ENCODE results near the gene PAPOLA.

Gene PAPOLA

DNA sequence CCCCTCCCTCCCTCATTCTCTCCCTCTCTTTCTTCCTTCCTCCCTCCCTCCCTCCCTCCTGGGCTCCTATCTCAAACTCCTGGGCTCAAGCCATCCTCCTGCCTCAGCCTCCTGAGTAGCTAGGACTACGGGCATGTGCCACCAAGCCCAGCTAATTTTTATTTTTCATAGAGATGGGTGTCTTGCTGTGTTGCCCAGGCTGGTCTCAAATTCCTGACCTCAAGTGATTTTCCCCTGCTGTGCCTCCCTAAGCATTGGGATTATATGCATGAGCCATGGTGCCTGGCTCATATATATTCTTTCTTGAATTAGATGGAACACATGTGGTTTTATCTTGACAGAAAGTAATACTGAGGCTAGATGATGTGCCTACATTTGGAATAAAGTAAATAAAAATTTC is 14.2 kb downstream of the PAPOLA start:
- TF ChIP-seq, protein P1, sequence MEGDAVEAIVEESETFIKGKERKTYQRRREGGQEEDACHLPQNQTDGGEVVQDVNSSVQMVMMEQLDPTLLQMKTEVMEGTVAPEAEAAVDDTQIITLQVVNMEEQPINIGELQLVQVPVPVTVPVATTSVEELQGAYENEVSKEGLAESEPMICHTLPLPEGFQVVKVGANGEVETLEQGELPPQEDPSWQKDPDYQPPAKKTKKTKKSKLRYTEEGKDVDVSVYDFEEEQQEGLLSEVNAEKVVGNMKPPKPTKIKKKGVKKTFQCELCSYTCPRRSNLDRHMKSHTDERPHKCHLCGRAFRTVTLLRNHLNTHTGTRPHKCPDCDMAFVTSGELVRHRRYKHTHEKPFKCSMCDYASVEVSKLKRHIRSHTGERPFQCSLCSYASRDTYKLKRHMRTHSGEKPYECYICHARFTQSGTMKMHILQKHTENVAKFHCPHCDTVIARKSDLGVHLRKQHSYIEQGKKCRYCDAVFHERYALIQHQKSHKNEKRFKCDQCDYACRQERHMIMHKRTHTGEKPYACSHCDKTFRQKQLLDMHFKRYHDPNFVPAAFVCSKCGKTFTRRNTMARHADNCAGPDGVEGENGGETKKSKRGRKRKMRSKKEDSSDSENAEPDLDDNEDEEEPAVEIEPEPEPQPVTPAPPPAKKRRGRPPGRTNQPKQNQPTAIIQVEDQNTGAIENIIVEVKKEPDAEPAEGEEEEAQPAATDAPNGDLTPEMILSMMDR (IDR thresholded peaks at IDR 0.05; ENCODE audit: low read depth, low read length): no peak
- DNase-seq (ENCODE audit: low read depth, low spot score): no peak
- H3K4me3 ChIP-seq (ENCODE audit: low read depth, low read length): no peak overlapping the region
- in situ Hi-C loops (cut with HindIII; ENCODE audit: low sequenced_read_pairs): no loop called here

DNA sequence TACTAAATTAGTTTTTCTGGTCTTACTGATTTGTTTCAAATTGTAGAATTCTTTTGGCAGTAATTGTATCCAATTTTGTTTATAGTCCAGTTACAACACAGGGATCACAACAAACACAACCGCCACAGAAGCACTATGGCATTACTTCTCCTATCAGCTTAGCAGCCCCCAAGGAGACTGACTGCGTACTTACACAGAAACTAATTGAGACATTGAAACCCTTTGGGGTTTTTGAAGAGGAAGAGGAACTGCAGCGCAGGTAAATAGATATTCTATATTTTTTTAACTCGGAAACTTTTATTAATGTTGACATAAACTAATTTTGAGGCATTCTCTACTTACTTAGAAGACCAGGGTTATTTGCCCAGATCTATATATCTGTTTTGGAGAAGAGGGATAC is 17.8 kb downstream of the PAPOLA start:
- TF ChIP-seq, protein P1 (IDR thresholded peaks at IDR 0.05; ENCODE audit: low read depth, low read length): no peak
- DNase-seq (ENCODE audit: low read depth, low spot score): no peak
- in situ Hi-C loops (cut with HindIII; ENCODE audit: low sequenced_read_pairs): no loop called here
- no peak overlapping the region for H3K4me3 ChIP-seq (ENCODE audit: low read depth, low read length)

DNA sequence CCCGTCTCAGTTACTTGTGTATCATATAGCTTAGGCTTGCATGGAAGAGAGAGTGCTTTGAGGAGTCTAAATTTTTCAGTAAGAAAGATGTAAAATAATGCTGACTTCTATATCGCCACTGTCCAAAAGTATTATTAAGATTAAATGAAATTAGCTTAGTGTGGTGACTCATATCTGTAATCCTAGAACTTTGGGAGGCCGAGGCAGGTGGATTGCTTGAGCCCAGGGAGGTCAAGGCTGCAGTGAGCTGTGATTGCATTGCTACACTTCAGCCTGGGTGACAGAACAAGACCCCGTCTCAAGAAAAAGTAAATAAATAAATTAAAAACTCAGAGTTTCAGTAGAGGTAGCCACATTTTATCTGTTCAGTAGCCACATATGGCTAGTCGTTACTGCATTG is 23.3 kb downstream of the PAPOLA start:
- no peak for DNase-seq (ENCODE audit: low read depth, low spot score)
- in situ Hi-C loops (cut with HindIII; ENCODE audit: low sequenced_read_pairs): no loop called here

DNA sequence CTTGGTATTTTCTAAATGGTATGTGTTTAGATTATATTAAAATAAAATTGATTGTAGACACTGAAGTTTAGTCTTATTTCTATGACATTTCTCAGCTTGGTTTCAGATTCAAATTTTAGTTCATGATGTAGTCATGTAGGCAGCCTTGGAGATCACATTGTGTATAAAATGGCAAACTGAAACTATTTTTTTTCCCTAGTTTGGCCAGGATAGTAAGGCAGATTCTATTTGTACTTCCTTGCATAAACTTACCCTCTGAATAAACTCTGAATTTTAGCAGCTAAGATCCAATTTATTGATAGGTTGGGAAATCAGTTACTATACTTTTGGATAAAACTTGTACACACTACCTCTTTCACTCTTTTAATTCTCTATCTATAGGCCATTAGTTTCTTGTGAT is 30.4 kb downstream of the PAPOLA start:
- TF ChIP-seq, protein P1 (IDR thresholded peaks at IDR 0.05; ENCODE audit: low read depth, low read length): no peak
- no peak overlapping the region for H3K4me3 ChIP-seq (ENCODE audit: low read depth, low read length)
- in situ Hi-C loops (cut with HindIII; ENCODE audit: low sequenced_read_pairs): no loop called here
- DNase-seq (ENCODE audit: low read depth, low spot score): no peak

More for the DNA sequence above, 23.3 kb downstream of the PAPOLA start:
- no peak overlapping the region for H3K4me3 ChIP-seq (ENCODE audit: low read depth, low read length)
- TF ChIP-seq, protein P1 (IDR thresholded peaks at IDR 0.05; ENCODE audit: low read depth, low read length): no peak

DNA sequence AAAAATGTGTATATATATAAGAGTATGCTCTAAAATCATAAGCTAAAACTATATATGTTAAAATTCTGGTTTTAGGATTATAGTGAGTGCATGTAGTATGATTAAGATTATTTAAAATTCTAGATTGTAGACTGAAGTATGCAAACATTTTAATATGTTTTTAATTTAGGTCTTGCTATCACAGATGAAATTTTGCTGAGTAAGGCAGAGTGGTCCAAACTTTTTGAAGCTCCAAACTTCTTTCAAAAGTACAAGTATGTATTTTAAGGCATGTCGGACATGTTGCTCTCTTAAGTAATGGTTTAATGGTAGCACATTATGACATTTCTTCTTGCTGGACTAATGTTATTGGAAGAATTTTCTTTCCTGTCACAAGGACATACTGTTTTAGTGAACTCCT is 34.6 kb downstream of the PAPOLA start:
- TF ChIP-seq, protein P1 (IDR thresholded peaks at IDR 0.05; ENCODE audit: low read depth, low read length): no peak
- no peak for DNase-seq (ENCODE audit: low read depth, low spot score)
- in situ Hi-C loops (cut with HindIII; ENCODE audit: low sequenced_read_pairs): no loop called here
- H3K4me3 ChIP-seq (ENCODE audit: low read depth, low read length): no peak overlapping the region

DNA sequence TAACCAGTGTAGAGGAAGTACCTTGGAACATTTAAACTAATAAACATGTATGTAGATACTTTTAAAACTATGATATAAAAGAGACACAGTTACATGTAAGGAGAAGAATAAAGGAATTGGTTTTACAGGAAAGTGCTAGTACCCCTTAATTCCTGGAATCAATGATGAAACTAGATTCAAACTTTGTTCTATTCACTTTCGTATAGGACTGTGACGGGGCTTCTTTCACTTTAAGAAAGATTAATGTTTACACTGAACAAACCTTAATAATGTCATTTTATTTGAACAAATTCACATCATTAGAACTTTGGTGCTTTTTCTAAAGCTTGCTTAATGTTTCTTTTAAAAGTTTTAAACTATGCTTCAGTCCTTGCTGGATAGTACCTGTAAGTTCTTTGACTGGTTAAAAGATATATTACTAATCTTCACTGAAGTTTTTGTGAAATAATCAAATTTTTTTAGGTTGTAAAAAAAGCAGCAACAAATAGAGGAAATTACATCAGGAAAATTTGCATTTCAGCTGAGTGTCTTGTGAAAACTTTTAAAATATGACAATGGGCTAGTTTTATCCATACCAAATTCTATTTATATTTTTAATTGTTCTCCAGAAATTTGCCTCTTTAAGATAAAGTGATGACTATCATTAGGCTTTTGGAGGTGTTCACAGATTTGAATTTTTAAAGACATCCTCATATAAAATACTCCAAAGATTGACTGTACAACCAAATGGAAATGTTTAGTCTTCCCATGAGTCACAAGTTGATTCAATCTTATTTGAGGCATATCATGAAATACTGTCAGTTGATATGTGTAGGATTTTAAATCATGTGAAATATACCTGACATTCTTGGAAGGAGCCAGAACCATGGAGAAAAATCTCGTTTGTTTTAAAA is 36.2 kb downstream of the PAPOLA start:
- H3K4me3 ChIP-seq (ENCODE audit: low read depth, low read length): no peak overlapping the region
- in situ Hi-C loops (cut with HindIII; ENCODE audit: low sequenced_read_pairs): no loop called here
- TF ChIP-seq, protein P1 (IDR thresholded peaks at IDR 0.05; ENCODE audit: low read depth, low read length): no peak
- no peak for DNase-seq (ENCODE audit: low read depth, low spot score)

Data from astrocyte of the spinal cord (primary cell).